ENCODE measurements around the gene VRK1.
"Not testable (repeated sequence)": the region's sequence is repeated elsewhere in the genome, so short reads cannot be mapped to it uniquely, and the experiment has no call there.

The VRK1 gene, protein sequence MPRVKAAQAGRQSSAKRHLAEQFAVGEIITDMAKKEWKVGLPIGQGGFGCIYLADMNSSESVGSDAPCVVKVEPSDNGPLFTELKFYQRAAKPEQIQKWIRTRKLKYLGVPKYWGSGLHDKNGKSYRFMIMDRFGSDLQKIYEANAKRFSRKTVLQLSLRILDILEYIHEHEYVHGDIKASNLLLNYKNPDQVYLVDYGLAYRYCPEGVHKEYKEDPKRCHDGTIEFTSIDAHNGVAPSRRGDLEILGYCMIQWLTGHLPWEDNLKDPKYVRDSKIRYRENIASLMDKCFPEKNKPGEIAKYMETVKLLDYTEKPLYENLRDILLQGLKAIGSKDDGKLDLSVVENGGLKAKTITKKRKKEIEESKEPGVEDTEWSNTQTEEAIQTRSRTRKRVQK

DNA sequence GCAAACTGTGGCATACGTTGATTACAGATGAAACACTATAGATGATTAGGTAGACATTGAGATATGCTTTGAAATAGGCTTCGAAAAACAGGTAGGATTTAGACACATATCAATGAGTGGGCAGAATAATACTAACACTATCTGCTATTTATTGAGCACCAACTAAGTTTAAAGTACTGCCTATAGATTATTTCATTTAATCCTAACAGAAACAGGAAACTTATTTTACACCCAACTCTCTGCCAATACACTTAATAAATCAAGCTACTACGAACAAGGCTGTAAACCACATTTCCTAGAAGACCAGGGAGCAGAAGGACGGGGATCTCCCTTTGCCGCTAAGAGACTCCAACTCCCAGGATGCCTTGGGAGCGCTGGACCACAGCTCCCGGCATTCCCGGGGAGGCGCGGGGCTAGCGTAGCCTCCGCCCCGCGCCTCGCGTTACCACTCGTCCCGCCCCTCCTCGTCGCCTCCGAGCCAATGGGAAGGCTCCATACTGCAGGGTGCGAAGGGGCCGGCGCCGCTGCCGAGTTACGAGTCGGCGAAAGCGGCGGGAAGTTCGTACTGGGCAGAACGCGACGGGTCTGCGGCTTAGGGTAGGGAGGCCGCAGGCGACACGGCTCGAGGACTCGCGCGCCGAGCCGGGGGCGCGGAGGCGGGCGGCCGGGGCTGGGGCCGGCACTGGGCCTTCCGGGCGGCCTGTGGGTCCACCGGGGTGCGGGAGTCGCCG lies at the start of gene VRK1:
VRK1 (plus strand) TSS at position 532 of the 731 bp plus-strand sequence. CDS start 36,090 bp downstream, outside the sequence.
- peak; percentile 97 for DNase-seq (ENCODE audit: low spot score)

DNA sequence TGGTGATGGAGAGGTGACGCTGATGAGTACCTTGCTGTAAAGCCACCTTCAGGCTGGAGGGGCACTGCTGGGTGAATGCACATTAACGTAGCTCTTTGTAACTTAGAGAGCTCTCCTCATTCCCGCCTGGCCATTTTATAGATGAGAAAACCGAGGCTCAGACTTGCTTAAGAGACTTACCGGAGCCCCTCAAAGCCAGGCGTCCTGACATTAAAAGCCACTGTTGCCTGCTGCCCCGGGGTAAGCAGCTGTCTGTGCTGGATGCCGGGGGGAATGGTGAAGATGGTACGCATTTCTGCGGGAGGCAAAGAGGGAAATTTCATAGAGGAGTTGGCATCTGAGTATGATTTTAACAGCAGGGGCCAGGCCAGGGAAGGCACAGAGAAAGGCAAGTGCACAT lies 49.6 kb upstream of the VRK1 start:
- DNase-seq (ENCODE audit: low spot score) = no peak

DNA sequence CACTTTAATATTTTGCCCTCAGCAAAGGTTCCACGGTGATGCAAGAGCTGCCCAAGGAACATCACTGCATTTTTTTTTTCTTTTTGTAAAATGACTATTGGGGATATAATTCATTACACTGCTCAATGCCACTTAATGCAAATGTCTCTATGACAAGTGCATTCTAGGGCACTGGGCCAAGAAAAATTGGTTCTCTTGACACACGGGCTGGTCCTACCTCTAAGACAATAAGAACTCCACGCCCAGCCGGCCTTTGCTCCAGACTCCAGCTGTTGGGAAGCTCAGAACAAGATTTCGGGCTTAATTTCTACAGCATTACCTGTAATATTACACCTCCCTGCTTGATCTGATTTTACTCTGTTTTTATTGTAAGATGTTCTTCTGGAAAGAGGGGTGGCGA lies 48.8 kb upstream of the VRK1 start:
- no peak for DNase-seq (ENCODE audit: low spot score)

DNA sequence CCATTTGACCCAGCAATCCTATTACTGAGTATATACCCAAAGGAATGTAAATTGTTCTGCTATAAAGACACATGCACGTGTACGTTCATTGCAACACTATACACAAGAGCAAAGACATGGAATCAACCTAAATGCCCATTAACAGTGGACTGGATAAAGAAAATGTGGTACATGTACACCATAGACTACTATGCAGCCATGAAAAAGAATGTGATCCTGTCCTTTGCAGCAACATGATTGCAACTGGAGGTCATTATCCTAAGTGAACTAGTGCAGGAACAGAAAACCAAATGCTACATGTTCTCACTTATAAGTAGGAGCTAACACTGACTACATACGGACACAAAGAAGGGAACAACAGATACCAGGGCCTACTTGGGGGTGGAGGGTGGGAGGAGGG lies 45.7 kb upstream of the VRK1 start:
- no peak for DNase-seq (ENCODE audit: low spot score)

DNA sequence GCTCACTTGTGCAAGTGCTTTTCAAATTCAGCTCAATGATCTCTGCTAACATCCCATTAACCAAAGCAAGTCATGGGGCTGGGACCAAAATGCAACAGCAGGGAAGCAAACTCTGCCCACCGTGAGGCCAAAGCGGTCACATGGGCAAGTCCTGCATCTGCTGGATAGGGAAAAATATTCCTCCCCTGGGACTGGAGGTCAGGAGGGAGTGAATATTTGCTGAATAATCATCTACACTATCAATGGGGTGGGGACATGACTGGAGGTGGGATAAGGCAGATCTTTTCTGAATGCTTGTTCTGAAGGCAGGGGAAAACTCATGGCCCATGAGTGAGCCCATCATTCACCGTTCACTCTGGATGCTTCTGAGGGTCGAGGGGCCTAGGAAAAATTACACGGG lies 45.1 kb upstream of the VRK1 start:
- DNase-seq (ENCODE audit: low spot score) = no peak

DNA sequence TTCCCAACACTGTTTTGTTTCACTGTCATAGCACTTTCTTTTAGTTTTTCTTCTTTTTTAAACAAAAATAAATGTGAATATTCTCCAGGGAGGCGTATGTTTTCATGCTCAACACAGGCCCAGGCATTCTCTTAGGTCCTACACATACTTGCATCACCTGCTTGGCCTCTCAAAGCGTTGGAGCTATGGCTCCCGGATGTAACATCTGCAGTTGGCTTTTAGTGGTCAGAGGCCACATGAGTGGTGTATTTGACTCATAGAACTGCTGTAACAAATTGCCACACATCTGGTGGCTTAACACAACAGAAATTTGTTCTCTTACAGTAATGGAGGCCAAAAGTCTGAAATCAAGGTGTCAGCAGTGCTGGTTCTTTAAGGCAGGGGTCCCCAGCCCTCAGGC lies 44.6 kb upstream of the VRK1 start:
- no peak for DNase-seq (ENCODE audit: low spot score)

DNA sequence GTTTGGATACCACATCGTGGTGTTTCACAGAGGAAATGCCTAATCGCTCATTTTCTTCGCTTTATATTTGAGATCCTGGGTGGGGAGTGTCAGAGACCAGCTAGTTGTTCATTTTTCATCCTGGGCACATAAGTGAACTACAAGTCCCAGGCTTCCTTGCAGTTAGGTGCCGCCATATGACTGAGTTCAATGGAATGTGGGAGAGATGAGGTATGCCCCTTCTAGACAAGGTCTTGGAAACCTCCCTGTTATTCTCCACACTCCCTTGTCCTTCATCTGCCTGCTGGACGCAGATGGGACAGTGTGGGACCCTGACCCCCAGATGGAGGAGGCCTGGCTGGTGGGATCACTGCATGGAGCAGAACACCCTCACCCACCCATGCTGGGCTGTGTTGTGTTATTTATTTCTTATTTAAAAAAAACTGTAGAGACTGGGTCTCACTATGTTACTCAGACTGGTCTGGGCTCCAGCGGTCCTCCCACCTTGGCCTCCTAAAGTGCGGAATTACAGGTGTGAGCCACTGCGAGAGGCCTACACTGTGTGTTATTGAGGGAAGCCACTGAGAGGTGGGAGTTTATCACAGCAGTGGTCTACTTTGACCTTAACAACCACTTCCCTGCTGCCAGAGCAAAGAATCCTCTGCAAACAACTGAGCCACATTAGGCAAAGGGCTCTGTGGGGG lies 42.9 kb upstream of the VRK1 start:
- no peak for DNase-seq (ENCODE audit: low spot score)

DNA sequence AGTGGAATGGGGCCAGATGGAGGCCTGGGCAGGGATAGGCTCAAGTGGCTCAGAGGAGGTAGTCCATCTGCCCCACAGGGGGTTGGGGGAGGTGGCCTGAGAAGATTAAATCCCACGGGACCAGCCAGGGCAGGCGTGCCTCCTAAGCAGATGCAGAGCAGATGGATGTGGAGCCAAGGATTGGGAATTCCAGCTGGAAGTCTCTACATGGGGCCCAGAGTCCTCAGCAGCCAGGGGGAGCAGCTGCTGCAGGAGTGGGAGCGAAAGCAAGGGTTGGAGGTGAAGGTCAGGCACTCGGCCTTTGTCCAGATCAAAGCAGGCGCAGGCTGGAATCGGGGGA lies 42.4 kb upstream of the VRK1 start:
- no peak for DNase-seq (ENCODE audit: low spot score)

DNA sequence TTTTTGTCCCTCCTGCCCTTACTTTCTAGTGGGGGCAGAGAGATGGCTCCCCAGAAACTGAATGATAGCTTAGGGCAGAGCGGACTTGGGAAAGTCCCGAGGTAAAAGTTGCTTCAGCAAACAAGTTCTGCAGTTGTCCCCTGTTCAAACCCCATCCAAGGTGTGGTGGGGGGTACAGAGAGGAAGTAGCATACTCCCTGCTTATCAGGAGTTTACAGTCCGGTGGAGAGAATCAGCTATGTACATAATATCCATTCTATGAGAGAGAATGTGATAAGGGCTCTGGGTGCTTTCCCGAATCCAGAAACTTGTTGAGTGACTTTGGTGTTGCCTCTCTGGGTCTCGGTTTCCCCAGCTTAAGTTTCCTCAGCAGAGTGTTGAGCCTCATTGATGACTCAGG lies 40.4 kb upstream of the VRK1 start:
- no peak for DNase-seq (ENCODE audit: low spot score)

DNA sequence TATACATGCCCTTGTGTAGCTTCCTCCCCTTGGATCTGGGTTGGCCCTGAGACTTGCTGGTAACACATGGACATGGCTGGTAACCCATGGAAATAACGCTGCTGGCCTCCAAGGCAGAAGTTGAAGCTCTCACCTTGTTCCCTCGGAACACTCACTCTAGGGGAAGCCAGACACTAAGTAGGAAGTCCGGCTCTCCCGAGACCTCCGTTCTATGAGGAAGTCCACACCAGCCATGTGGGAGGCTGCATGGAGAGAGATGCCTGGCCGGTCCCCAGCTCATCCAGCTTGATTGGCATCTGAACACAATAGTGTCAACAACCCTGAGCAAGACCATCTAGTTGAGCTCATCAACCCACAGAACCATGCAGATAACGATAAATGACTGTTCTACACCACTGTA lies 39.7 kb upstream of the VRK1 start:
- DNase-seq (ENCODE audit: low spot score) = no peak

DNA sequence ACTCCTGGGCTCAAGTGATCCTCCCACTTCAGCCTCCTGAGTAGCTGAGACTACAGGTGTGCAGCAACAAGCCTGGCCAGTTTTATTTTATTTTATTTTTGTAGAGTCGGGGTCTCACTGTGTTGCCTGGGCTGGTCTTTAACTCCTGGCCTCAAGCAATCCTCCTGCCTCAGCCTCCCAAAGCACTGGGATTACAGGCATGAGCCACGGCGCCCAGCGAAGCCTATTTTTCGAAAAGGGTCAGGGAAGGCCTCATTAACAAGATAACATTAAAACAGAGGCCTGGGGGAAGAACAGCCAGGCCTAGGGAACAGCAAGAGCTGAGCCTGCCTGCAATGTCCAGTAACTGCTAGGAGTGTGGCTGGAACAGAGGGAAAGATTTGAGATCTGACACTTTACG lies 36.1 kb upstream of the VRK1 start:
- DNase-seq (ENCODE audit: low spot score) = no peak

DNA sequence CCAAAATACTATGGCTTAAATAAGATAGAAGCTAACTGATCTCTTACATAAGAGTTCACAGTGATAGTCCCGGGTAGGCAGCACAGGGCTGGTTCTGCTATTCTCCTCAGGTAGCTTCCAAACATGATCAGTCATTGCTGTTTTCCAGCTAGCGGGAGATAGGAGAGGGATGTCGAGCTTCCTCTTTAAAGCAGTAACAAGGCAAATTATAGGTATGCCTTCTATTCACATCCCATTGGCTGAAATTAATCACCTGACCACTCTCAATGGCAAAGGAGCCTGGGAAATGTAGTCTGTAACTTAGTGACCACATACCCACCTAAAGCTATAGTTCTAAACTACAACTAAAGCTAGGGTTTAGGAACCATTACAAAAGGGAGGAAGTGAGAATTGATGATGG lies 34.5 kb upstream of the VRK1 start:
- DNase-seq (ENCODE audit: low spot score) = peak; percentile 29

DNA sequence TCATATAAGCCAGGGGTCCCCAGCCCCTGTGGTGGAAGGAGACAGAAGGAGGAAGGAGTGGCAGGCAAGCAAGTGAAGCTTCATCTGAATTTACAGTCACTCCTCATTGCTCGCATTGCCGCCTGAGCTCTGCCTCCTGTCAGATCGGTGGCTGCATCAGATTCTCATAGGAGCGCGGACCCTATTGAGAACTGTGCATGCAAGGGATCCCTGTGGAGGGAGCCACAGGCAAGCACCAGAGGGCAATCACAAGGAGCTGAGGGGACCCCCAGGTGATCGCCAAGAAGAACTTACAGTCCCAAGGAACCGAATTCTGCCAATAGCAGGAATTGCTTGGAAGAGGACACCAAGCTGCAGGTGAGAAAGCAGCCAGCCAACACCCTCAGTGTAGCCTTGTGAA lies 33.2 kb upstream of the VRK1 start:
- no peak for DNase-seq (ENCODE audit: low spot score)

DNA sequence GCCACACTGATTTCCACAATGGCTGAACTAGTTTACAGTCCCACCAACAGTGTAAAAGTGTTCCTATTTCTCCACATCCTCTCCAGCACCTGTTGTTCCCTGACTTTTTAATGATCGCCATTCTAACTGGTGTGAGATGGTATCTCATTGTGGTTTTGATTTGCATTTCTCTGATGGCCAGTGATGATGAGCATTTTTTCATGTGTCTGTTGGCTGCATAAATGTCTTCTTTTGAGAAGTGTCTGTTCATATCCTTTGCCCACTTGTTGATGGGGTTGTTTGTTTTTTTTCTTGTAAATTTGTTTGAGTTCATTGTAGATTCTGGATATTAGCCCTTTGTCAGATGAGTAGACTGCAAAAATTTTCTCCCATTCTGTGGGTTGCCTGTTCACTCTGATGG lies 32.0 kb upstream of the VRK1 start:
- not testable (repeated sequence) for DNase-seq (ENCODE audit: low spot score)

DNA sequence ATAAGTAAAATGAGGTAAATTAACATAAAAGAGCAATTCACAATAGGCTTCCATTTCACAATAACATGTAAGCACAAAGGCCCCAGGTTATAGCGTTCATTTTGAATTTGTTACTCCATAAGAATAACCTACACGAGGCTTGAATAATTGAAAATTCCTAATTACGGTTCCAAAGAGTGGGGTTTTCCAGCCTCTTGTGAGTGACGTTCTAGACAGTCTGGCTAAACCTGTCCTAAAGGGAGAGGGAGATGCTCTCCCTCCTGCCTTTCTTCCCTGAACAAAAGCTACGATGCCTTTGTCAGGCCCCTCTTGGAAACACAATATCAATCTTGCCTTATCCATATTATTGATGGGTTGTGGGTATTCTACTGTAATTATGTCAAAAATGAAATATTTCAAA lies 24.3 kb upstream of the VRK1 start:
- DNase-seq (ENCODE audit: low spot score) = no peak

DNA sequence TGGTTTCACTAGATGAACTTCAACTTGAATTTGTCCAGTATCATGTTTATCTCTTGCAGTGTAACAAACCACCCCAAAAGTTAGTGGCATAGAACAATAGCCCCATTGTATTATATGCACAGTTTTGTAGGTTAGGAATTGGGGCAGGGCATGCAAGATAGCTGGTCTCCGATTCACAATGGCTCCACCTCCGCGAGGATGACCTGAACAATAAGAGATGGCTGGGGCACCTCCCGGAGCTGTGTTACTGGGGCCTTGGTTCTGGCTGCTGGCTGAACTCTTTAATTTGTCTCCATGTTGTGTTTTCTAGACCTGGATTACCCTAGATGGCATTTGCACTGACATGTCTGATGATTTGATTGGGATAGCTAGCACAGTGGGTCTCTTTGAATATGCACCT lies 20.4 kb upstream of the VRK1 start:
- DNase-seq (ENCODE audit: low spot score) = no peak

DNA sequence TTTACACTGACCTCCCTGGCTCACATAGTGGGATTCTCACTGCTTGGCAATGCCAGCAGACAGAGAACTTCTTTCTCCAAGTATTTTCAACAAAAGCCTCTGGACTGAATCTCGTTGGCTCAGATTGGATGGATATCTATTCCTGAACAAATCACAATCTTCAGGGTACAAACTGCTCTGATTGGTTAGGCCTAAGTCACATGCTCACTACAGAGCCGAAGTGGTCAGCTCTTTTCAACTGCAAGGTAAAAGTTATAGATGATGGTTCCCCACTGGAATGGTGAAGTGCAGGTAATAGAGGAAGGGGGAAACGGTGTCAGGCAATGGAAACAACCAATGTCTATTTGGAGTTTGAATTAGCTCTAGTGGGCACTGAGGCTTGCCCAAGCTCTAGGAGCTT lies 16.7 kb upstream of the VRK1 start:
- DNase-seq (ENCODE audit: low spot score) = no peak

DNA sequence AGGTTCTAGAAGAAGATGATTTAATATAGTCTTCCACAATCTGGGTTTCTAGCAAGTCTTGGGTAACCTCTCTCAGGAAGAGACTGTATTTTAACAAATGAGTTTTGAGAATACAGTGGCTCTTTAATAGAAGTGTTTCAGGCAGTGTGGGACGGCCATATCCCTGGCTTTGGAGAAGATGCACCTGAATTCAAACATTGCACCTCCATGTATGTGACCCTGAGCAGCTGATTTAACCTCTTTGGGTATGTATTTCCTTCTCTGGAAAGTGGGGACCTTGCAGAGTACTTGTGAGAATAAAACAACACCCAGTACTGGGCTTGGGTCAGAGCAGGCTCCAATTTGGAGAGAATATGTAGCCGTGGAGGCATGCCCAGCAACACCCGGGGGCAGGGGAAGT lies 15.8 kb upstream of the VRK1 start:
- no peak for DNase-seq (ENCODE audit: low spot score)

DNA sequence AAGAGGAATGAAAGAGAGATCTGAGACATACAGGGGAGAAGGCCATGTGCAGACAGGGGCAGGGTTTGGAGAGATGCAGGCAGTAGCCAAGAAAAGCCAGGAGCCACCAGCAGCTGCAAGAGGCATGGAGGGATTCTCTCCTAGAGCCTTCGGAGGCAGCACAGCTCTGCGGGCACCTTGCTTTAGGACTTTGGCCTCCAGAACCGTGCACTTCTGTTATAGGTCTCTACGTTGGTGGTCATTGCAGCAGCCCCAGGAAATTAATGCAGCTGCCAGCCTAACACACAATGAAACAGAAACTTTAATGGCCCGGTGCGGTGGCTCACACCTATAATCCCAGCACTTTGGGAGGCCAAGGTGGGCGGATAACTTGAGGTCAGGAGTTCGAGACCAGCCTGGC lies 14.7 kb upstream of the VRK1 start:
- no peak for DNase-seq (ENCODE audit: low spot score)

DNA sequence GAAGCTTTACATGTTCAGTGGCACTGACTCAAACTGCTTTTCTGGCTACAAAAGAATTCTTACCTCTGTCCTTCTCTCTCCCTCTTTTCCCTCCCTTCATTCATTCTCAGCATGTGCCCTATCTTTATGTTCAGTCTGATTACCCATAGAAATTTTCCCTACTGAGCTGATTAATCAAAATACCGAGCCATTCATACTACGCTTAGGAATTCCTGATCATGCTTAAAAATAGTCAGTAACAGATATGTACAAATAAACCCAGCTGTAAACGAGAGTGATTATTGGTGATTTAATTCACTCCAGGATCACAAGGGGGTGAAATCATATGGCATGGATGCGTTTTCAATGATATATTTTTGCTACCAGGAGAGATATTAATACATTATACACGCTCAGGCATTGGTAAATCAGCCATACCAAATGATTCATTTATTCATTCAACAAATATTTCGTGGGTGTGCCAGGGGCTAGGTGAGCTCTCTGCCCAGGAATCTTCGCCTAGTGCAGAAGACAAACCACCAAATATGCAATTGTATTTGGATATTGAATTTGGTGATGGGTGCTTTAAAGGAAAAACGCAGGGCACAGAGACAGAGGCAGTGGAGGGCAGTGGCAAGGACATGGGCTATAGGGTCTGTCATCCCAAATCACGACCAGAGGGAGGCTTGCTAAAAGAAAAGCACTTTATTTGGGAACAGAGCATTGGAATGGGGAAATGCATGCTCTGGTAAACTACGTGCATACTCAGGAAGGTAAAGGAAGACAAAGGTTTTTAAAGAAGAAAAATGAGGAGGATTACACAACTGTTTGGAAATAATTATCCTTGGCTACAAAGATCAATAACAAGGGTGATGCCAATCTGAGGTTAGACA lies 13.9 kb upstream of the VRK1 start:
- no peak for DNase-seq (ENCODE audit: low spot score)

DNA sequence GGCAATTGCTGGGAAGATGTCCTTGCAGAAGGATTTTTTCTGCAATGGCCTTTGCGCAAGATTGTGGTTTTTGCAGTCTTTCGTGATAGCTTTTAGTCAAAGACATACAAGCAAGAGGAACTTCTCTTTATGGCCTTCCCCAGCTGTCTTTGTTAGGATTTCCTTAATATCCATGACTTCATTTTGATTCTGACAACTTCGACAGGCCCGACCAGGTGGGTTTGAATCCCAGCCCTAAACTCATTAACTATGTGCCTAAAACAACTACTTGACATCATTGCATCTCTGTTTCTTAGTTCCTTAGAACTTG lies 13.3 kb upstream of the VRK1 start:
- no peak for DNase-seq (ENCODE audit: low spot score)

DNA sequence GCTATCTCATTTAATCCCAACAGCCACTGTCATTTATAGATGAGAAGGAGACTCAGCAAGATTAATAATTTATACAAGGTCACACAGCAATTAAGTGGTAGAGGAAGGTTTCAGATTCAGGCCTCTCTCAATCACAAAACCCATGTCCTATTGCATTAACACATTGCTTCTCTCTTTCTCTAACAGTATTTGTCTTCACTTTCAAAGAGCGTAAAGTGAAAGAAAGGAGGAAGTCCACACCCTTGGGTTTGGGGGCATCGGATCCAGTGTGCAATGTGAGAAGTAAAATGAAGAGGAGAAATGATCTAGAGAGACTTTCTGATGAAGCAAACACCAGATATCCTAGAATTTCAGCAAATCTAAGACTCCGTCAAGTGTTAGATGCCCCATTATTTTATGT lies 7.0 kb upstream of the VRK1 start:
- no peak for DNase-seq (ENCODE audit: low spot score)

DNA sequence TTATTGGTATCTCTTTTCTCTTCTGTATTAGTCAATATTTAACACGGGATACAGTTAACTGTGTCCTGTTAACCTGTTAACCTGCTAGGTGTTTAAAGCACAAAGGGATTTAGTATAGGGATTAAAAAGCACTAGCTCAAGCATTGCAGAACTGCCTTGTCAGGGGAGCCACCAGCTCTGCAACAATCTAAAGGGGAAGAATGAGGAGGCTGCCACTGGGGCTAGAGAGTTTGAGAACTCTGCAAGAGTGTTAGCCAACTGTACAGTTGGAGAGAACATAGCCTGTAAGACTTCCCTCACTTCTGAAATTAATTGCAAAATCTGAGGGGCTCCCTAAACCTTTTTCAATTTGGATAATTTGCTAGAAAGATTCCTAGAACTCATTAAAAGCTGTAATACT lies 6.5 kb upstream of the VRK1 start:
- no peak for DNase-seq (ENCODE audit: low spot score)

Measured in hematopoietic multipotent progenitor cell treated with erythropoietin and hydrocortisone succinate and interleukin-3 and kit ligand, for 15 days (in vitro differentiated cells).